Measurements from ENCODE around the gene DOCK11. TPM values are rescaled to one million over a fixed set of nuclear protein-coding genes. Genes with fewer than 3 reads are reported as not detected.

The DOCK11 gene
- total RNA-seq, 4 donors from 2014 or later, result 62.1 to 156 (median 76.3) TPM

DNA sequence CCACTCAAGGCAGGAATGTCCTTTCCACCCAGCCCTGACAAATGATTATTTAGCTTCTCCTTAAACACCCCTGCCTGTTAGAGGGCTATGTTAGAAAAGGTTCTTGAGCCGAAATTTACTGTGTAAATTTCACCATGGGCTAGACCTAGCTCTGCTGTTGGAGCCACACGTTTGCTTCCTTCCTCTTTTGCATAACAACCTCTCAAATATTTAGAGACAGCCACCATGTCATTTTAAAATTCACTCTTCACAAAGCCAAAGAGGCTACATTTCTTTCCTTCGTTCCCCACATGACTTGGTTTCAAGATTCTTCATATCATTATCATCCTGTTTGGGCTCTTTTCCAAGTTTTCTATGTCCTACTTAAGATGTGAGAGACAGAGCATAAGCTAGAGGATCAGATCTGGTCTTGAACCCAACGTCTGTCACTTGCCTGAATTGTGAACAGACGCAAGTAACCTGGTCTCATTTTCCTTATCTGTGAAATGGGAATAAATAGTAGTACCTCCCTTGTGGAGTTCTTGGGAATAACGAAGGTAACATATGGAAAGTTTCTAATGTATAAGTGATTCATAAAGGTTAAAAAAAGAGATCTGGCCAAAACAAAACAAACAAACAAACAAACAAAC, 6.7 kb downstream of the DOCK11 start:
- DNase-seq (ENCODE audit: low spot score) (no peak), ATAC-seq (ENCODE audit: low FRiP score) (no peak)
- TF ChIP-seq, protein P1, sequence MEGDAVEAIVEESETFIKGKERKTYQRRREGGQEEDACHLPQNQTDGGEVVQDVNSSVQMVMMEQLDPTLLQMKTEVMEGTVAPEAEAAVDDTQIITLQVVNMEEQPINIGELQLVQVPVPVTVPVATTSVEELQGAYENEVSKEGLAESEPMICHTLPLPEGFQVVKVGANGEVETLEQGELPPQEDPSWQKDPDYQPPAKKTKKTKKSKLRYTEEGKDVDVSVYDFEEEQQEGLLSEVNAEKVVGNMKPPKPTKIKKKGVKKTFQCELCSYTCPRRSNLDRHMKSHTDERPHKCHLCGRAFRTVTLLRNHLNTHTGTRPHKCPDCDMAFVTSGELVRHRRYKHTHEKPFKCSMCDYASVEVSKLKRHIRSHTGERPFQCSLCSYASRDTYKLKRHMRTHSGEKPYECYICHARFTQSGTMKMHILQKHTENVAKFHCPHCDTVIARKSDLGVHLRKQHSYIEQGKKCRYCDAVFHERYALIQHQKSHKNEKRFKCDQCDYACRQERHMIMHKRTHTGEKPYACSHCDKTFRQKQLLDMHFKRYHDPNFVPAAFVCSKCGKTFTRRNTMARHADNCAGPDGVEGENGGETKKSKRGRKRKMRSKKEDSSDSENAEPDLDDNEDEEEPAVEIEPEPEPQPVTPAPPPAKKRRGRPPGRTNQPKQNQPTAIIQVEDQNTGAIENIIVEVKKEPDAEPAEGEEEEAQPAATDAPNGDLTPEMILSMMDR (IDR thresholded peaks at IDR 0.05), result no peak

DNA sequence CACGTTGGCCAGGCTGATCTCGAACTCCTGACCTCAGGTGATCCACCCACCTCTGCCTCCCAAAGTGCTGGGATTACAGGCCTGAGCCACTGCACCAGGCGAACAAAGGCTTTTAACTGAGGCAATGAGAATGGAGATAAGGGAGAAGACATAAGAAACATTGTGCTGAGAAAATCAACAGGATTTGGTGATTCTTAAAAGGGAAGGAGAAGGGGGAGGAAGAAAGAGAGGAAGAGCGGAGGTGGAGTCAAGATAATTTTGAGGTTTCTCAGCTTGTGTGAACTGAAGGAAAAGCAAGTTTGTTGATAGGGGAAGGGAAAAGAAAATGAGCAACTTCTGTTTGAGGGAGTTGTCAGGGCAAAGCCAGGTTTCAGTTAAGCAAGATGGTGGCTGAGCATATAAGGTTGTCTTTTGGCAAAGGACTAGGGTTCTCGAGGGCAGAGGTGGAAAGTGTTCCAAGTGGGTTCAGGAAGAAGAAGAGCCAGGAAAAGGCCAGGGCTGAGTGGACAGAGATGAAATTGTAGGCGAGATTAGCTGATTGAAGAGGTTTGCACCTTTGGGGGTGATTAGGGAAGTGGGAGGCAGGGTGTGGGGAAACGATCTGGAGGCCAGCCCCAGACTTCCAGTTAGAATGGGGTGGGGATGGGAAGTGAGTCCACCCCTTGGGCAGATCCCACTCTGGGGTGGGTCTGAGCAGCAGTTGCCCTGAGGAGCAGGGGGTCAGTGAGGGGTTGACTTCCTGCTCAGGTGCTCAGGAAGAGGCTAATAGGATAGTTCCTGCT, 7.8 kb downstream of the DOCK11 start:
- TF ChIP-seq, protein P1 (IDR thresholded peaks at IDR 0.05), result no peak
- DNase-seq (ENCODE audit: low spot score) (no peak), ATAC-seq (ENCODE audit: low FRiP score) (no peak)

DNA sequence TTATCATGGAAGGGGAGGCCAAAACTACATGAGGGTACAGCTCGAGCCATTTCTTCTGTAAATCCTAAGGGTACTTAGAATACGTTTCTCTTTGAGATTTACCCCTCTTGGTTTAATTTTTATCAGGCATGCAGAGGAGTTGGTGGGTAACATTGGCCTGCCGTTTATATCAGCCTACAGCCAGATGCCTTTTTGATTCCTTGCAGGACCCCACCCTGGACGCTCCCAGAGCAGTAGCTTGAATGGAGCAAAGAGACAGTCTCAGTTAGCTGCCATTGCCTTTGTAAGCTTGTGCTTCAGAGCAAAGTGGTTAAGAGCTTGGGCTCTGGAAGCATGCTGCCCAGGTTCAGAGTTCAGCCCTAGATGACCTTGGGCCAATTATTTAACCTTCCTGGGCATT, 9.0 kb downstream of the DOCK11 start:
- DNase-seq (ENCODE audit: low spot score), result no peak
- TF ChIP-seq, protein P1 (IDR thresholded peaks at IDR 0.05), result no peak
- ATAC-seq (ENCODE audit: low FRiP score), result no peak

DNA sequence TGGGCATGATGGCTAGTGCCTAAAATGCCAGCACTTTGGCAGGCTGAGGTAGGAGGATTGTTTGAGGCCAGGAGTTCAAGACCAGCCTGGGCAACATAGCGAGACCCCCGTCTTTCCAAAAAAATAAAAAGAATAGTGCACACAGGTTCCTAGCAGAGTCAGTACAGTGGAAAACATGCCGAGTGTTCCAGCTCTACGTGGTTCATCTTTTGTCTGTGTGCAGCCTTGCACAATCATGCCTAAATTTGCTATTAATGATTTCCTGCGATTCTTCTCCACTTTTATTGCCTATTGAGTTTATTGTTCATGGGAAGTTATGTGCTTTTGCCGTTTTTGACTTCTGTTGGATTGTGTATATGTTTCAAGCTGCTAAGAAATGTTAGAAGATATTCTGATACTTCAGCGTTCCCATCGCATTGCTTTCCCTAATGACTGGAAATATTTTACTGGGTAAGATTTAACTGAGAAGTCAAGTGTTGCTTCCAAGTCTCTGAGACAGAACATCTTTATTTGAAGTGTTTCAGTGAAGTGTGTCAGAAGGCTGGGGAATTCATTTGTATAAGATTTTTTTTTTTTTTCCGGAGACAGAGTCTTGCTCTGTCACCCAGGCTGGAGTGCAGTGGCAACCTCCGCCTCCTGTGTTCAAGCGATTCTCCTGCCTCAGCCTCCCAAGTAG, 11.3 kb downstream of the DOCK11 start:
- DNase-seq (ENCODE audit: low spot score) (no peak), ATAC-seq (ENCODE audit: low FRiP score) (no peak)
- TF ChIP-seq, protein P1 (IDR thresholded peaks at IDR 0.05), result no peak

DNA sequence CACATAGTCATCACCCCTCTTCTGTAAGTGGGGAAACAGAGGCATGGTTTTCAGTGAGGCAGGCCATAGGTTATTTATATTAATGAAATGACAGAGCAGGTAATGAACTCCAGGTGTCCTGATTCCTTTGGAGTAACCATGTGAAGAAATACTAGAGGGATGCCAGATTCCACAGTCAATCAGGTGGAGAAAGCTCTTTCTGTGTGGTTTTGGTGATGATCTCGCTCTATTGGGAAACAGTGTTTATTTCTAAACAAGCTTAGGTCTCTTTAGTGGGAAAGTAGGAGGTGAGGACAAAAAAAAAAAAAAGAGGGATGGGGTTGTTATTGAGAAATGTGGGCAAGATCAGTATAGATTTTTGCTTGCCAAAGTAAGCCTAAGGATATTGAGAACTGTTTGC, 12.2 kb downstream of the DOCK11 start:
- no peak for ATAC-seq (ENCODE audit: low FRiP score)
- TF ChIP-seq, protein P1 (IDR thresholded peaks at IDR 0.05), result no peak
- DNase-seq (ENCODE audit: low spot score), result no peak

DNA sequence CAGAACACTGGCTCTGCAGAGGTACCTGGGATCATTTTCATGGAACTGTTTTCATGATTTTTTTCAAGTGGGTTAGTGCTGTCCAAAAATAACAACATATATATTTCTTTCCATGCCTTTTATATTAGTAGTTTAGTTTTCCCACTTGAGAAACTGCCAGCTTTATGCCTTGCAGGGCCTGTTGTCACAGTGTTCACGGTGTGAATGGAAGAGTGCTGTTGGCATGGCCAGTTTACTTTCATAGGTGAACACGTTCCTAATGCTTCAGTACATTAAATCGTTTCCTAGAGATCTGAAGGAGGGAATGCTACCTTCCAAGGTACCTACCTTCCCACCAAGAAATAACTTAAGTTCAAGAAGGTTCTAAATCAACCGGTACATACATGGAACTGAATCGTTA, 12.6 kb downstream of the DOCK11 start:
- TF ChIP-seq, protein P1 (IDR thresholded peaks at IDR 0.05), result no peak
- DNase-seq (ENCODE audit: low spot score), result no peak
- no peak for ATAC-seq (ENCODE audit: low FRiP score)
